RPMI8226 (cell line): ENCODE measurements around the gene GRIK1.

Experiments
- DNase-seq: peaks from one replicate; pipeline ENCODE4 v3.0.0-alpha.2; 2015

The GRIK1 gene

DNA sequence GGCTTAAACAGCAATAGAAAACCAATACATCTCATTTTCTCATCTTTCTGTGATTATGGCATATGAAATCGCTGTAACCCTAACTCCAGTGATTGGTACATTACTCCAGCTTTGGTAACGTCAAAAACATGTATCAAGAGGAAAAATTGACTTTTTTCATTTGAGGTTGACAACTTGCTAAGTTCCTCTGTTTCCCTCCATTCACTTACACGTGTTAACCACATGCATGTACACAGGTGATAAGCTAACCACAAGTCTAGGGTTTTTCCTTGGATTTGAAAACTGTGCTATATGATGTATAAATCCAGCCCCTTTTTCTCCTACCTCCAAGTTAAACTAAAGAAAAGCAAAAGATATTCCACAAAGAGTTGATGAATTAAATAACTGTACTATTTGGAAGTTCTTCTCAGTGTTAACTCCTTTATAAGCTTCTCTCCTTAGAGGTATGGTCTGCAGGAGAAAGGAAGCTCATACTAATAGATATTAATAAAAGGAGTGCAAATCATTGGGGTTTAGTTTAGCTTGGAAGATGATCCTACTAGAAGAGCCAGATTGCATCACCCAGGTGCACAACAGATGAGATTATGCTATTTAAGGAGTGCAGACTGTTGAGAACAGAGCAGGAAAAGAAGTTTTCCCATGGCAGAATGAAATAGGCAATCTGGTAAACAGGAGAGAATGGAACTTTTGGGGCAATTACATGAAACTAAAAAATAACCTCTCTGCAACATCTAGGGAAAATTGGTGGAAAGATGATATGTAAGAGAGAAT, 277.9 kb downstream of the GRIK1 start:
- DNase-seq, result no peak

DNA sequence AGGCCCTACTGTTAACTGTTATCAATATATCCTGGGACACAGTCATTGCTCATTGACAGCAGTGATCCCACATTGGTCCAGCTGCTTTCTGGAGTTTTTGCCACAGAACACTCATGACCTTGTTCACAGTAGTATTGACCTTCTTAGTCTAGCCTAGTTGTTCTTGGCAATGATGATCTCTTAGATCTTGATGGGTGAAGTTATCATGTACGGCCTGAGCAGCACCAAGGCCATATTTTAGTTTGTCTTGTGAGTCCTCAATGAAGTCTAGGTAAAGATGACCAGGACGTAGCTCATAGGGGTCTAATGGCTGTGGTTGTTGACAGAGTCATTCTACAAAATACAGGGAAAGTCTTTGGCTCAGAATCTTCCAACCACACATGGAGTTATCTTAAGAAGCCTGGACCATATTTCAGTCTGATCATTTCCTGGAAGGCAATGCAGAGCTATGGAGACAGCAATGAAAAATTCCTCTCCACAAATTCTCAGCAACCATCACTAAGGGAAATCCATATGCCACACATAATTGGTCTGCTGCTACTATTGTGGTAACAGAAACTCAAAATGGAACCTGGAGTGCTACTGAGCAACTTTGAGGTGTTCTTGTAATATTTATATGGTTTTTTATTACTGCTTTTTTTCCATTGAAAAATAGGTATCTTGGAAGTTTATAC, 279.6 kb downstream of the GRIK1 start:
- no peak for DNase-seq

DNA sequence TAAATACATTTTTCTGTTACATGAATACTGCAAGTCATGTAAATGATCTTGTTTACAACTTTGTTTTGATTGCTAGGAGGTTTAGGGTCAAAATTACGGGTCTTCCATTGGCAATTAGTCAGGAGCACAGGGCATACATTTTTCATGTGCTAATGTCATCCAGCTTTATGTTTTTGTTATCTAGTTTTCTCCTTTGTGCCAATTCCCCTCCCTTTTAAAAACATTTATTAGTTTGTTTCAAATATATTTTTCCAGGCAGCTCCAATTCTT, 280.9 kb downstream of the GRIK1 start:
- DNase-seq, result no peak

DNA sequence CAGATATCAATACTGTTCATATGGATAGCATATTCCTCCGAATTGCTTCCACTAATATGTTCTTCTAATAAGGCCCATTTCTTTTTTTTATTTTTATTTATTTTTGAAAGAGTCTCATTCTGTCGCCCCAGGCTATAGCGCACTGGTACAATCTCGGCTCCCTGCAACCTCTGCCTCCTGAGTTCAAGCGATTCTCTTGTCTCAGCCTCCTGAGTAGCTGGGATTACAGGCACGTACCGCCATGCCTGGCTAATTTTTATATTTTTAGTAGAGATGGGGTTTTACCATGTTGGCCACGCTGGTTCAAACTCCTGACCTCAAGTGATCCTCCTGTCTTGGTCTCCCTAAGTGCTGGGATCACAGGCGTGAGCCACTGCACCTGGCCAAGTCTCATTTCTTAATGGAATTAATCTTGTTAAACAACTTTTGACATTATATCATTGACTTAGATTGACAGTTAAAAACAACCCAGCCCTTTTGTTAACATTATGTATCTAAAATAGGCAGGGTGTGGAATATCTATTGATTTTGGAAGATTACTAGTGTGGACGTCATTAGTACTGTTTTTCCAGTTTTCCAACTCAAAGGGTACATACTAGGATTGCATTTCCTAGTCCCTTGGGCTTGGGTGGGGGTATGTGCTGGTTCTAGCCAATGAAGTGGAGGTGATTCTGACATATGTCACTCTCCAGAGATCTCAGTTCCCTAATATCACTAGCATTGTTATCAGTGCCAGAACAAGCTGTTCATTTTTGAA, 281.4 kb downstream of the GRIK1 start:
- DNase-seq, result no peak

DNA sequence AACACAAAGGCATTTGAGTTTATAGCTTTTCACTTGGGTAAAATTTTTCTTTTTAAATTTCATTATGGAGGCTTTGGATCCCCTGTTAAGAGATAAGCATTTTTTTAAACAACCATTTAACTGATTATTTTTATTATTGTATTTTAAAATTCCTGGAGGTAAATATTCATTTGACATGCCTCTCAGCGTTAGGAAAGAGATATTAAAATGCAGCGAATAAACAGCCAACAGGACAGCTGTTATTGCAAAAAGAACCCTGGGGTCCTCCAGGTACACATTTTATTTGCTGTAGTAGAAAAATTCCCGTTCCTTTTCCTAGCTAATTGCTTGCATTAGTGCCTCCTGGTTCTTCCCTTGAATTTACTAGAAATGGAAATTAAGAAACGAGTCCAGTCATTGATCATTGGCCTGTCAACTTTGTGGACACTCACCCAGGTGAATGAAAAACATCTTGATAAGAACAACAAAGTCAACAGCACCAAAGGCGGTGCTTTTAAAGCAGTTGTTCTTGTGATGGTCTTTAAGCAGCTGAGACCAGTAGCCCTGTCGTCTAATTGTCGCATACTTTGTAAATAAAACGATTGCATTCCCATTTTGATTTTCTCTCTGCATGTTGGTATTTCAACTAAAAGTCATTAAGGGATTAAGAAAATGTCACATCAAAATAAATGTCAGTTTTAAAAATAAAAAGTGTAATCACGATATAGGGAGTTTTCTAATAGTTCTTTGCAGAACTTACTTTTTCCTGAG, 282.4 kb downstream of the GRIK1 start:
- DNase-seq, result no peak

DNA sequence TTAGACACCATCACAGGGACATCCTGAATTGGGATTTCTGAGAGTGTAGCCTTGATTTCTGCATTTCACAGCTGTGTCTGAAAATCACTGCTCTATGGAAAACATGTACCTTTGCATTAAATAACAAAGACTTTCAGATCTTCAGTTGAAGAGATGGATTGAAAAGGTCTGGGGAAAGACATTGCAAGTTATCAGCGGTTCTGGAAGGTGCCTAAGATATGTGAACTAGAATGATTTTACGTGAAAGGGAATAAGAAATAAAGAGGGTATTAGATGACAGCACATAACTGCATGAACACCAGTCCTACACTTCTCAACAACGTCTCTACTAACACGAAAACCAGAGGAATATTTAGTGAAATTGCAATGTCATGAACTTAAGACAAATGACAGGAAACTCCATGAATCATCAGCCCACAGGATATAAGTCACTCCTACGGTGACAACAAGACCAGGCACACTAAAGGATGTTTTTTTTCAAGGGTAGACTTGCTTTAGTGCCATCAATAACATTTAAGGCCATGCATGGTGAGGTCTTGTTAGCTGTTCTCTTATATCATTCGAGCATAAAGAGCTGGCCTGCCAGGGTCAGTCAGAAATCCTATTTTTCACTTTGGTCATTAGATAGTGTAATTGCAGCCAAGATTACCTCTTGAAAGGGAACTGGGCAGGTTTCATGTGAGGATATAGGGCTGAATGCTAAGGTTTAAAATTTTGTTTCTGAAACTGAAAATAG, 283.1 kb downstream of the GRIK1 start:
- DNase-seq, result no peak

DNA sequence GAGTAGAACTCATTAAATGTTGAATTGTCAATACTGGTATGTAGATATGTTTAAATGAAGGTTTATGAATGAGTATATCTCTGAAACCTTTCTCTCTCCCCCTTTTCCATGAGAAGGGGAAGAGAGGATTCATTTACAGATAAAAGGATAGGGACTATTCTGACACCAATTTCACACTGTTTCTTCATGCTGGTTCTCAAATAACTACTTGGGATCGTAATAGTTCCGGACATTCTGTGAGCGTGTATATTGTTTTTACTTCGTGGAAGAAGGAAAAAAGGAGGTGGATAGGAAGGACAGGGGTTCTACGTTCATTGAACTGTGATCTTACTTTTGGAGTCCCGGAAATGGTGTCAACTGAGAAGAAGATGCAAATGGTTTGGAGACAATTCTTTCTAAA, 284.2 kb downstream of the GRIK1 start:
- DNase-seq, result no peak

DNA sequence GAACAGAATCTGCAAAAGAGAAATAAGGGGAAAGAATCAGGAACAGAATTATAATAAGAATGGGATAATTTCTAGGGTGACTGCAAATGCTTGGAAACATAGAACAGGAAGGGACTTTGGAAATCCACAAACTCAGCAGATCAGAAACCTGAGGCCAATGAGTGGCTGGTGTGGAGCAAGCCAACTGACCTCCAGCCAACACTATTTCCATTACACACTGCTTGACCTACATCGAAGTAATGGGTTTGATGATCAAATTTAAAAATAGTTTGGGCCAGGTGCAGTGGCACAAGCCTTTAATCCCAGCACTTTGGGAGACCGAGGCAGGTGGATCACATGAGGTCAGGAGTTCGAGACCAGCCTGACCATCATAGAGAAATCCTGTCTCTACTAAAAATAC, 284.9 kb downstream of the GRIK1 start:
- no peak for DNase-seq

DNA sequence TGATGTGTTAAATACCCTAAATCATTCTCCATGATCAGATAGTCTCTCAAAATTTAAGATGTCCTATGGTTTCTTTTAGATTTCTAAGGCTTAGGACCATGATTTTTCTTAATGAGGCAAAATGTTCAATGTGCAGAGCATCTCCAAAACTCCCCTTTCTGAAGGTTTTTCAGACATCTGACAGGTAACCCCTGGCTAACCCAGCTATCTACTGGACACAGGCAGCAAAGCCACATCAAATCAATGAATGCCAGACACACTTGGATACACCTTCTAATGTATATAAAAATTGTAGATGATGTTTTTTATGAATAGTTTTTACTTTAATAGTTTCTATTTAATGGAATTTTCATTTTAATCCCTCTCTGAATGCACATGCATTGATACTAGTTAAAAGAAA, 285.6 kb downstream of the GRIK1 start:
- DNase-seq, result no peak

DNA sequence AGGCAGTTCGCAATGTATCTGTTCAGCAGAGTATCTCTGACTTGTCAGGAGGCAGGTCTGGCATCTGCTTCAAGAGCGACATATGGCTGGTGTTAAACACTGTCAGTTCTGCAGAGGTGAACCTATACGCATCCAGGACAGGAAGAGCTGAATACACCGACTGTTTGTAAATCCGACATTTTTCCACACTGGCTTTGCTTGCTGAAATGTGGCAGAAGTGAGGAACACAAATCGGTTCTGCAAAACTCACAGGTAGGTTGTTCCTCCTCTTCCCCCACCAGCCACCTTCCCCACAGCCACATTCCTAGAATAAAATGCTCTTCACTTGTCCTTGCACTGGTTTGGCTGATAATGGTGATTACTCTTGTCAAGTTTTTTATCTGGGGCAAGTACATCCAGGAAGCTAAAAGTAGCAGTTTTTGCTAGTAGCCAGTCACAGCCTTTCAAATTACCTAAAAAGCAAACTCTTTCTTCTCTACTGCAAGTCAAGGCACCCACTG, 289.2 kb downstream of the GRIK1 start:
- no peak for DNase-seq

DNA sequence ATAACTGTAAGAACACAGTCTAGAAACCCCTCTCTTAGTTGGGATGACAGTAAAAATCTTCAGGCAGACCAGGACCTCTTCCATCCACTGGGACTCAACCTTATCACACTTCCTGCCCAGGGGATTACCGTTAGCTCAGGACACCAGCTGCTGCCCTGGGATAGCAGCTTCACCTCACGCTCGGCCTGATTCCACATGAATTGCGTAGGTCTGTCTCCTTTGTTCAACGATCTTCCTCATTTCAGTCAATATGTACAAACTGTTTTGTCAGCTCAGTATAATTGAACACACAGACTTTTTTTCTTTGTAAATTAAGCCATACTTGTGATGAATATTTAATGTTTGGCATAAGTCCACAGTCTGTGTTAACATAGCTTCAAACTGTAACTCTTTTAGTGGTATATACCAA, 290.4 kb downstream of the GRIK1 start:
- DNase-seq, result no peak

DNA sequence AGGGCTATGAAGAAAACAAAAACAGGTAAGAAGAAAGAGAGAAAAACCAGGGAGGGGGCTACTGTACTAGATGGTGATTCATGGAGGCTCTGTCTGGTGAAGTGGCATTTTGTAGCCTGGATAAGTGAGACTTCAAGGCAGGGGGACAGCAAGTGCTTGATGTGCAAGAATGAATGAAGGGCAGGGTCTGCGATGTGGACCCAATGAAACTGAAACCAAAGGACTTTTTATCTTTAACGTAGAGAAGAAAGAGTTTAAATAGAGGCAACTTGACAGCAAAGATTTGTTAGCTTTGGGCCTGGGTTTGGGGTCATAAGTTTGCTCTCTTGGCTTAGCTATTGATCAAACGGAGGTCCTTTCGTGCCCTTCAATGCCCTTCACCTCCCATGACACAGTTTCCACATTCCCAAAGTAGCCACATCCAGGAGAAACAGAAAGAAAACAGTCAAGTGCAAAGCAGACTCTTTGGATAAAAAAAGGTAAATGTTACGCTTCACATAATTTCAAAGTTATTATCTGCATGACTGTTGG, 291.0 kb downstream of the GRIK1 start:
- DNase-seq, result no peak

DNA sequence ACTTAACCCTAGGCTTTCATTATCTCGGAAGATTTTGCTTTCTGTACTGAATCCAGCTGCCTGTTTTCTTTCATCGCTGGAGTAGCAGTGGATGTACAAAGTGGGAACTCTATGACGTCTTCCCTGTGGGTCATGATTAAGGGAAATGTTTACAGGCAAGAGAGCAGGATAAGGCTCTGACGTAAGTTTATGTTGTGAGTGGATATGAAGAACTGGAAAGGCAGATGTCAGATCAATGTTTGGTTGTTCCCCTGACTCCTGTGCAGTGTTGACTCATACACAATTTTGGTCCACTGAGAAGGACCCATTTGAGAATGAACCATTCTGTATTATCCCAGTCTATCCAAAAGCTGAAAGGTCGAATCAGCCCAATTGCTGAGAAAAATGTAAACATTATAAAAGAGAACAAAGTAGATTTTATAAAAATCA, 292.4 kb downstream of the GRIK1 start:
- DNase-seq, result no peak

DNA sequence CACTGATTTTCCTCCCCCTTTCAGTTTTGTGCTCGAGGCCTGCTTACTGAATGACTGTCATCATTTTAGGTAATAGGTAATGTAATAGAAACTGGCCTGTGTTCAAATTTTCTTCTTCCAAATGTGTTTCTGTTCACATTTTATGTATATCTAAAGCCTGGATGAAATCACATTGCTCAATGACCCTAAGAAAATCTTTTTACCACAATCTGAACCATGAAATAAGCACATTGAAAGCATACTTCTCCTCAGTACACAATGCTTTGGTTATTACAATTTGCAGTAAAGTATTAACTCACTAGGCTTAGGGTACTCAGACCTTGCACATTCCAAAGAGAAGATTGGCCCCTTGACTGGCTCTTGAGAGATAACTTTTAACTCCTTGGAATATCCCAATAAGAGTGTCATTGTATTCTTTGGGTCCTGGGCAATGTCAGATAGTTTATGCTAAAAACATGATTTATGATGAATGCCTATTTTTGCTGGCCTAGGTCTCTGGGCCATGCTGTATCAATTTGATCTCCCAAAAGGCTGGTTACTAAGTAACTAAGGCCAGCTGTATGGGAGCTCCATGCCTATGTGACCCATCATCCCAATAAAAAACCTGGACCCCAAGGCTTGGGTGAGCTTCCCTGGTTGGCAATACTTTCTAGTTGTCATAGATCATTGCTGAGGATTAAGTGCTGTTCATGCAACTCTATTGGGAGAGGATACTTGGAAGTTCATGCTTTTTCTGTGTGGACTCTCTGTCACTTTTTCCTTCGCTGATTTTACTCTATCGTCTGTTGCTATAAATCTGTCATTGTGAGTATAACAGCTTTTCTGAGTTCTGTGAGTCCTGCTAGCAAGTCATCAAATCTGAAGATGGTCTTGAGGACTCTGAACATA, 293.9 kb downstream of the GRIK1 start:
- DNase-seq, result no peak

DNA sequence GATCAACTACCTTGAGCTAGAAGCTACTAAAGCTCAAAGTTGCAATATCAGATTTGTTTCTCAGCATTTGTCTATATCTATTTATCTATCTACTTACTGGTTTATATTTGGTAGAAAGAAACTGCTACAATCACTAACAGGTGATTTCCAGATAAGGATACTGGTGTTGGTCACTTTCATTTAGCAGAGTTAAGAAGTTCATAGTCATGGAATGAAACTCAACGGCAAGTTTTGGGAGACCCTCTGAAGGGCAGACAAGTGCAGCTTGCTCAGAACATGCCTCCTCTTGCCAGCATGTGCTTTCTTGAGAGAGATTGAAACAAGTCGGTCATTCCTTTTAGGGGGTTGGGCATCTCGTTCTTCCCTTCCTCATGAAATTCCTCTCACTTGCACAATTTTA, 296.5 kb downstream of the GRIK1 start:
- no peak for DNase-seq

DNA sequence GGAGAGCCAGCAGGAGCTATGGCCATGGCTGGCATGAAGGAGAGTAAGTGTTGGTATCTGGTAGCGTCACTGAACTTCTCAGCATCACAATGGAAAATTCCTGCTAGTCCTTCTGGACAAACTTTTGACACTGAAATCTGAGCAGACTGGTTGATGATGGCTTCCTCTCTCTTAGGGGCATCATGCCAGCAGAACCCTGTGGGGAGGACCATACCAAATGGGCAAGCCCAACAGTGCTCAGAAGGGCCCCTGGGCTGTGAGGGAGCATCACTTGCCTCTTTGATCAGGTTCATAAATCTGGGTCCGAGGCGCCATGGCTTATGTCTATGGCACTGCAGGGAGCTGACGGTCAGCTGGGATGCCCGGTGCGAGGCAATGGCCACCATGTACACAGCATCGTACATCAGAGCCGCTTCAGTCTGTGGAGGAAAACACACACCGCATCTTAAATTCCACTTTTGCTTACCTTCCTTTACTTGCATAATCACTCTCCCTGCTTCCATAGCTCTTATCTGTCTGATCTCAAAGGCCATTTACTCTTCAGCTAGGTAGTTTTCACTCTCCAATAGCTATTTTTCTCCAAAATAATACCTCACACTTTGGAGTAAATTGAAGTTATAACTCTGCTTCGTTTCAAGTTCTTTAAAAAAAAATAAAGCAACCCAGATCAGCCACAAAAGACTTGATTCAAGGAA, 297.1 kb downstream of the GRIK1 start:
- DNase-seq, result no peak

DNA sequence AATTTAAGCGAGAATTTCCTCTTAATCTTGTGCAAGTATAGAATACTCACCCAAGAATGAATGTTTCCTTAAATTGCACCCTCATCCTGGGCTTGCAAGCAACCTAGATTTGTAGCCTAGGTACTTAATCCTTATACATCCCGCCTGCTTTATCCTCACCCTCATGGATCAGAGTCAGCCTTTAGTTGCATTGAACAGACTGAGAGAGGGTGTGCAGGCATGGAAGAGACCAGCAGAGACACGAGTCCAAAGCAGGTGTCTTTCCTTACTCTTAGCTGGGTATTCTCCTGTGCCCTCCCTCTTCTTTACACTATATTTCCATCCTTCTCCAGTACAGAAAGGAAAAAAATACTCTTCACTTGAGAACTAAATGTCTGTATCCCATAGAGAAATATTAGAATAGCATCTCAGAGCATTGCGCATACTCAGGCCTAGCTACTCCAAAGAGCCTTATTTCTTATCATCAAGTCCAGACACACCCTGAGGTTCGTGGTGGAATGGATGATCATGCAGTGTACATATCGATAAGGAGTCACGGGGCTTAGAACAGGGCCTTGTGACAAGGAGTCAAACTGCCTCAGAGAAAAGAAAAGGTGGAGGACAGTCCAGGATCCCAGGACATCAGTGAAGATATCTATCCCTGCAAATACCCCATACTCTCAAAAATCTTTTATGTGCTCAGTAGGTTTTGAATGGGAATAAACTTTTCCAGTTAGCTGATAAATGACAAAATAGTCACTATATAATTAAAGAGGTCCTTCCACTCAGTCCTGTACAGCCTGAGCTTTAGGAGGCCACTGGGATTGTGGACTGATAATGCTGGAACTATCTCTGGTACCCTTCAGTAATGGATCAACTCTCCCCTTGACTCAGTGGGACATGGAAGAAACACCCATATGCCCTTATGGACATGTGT, 297.9 kb downstream of the GRIK1 start:
- no peak for DNase-seq

DNA sequence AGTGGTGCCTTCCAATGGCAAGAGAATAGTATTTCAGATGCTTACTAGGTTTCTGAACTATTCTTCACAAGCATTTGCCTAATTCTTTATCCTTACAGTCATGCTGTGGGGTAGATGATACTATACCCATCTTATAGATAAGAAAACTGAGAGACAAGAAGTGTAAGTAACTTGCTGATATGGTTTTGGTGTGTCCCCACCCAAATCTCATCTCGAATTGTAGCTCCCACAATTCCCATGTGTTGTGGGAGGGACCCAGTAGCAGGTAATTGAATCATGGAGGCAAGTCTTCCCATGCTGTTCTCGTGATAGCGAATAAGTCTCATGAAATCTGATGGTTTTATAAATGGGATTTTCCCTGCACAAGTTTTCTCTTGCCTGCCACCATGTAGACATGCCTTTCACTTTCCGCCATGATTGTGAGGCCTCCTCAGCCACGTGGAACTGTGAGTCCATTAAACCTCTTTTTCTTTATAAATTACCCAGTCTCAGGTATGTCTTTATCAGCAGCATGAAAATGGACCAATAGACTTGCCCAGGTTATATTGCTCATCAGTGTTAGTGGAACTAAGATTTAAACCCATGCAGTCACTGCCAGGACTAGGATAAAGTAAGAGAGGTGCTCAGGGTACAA, 298.7 kb downstream of the GRIK1 start:
- DNase-seq, result no peak

DNA sequence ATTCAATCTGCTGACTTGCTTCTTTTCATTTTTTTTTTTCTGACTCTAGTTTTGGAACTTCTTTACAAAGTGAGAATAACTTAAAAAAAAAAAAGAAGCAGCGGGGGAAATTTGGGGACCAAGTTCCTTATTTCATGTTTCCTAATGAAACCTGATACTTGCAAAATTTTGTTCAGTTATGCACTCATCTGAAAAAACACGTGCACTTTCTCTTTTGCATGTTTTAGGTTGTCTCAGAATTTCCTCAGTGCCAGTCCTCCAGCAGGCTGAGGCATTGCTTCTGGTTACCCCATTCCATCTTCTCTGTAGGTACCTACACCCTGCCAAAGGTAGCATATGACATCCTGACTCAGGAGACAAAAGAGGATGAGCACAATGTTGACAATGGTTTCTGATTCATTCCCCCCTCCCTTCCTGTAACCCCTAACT, 299.7 kb downstream of the GRIK1 start:
- DNase-seq, result no peak
